CD4-positive, CD25-positive, alpha-beta regulatory T cell (primary cell): ENCODE data around the gene TRIM9. TPM values are rescaled to one million over a fixed set of nuclear protein-coding genes. Genes with fewer than 3 reads are reported as not detected.

Source experiments
- ATAC-seq, 2 donors: fragments of 150-1000 bp; cut with Tn5 transposase; one replicate each; pipeline ENCODE4 v1.10.0; 2021; ENCODE audit warnings: low read depth in 2 of 2, moderate number of reproducible peaks in 2 of 2, moderate library complexity in 1 of 2
- DNase-seq, 3 donors: peaks; one replicate each; pipeline versions ENCODE4 v3.0.0 to v3.0.0-alpha.2; 2012 to 2022; ENCODE audit warnings: mixed read lengths in 1 of 3
- H3K27ac ChIP-seq: one replicate; pipeline ENCODE4 v1.7.0; 2013; ENCODE audit warnings: mild to moderate bottlenecking, low read length; ENCODE audit not compliant: insufficient read depth, poor library complexity, severe bottlenecking
- H3K27me3 ChIP-seq: one replicate; pipeline ENCODE4 v1.7.0; 2013; ENCODE audit warnings: low read length; ENCODE audit not compliant: control insufficient read depth, insufficient read depth
- H3K36me3 ChIP-seq: one replicate; pipeline ENCODE4 v1.7.0; 2013; ENCODE audit warnings: mild to moderate bottlenecking, low read length, moderate library complexity; ENCODE audit not compliant: control insufficient read depth, insufficient read depth
- H3K4me1 ChIP-seq: 2 replicates; pipeline ENCODE4 v1.7.0; 2013; ENCODE audit warnings: mild to moderate bottlenecking, low read length; ENCODE audit not compliant: insufficient read depth, control insufficient read depth, poor library complexity, severe bottlenecking
- H3K4me3 ChIP-seq: one replicate; pipeline ENCODE4 v1.7.0; 2013; ENCODE audit warnings: low read depth, mild to moderate bottlenecking, low read length, moderate library complexity
- H3K9me3 ChIP-seq, 2 experiments: 1 replicate in 1 of 2; 2 replicates in 1 of 2; pipeline ENCODE4 v1.7.0; 2013; ENCODE audit warnings: low read length in 2 of 2, mild to moderate bottlenecking in 1 of 2, moderate library complexity in 1 of 2; ENCODE audit not compliant: control insufficient read depth in 2 of 2
- H3K27ac Mint-ChIP-seq, 3 donors: one replicate each; pipeline ENCODE4 v1.8.0; 2020 to 2022; ENCODE audit warnings: mild to moderate bottlenecking in 3 of 3, mixed read lengths in 3 of 3, moderate library complexity in 2 of 3
- H3K27me3 Mint-ChIP-seq: one replicate; pipeline ENCODE4 v1.8.0; 2022; ENCODE audit warnings: mild to moderate bottlenecking, mixed read lengths
- H3K36me3 Mint-ChIP-seq: one replicate; pipeline ENCODE4 v1.8.0; 2020; ENCODE audit warnings: mixed read lengths
- H3K4me1 Mint-ChIP-seq, 4 donors: one replicate each; pipeline ENCODE4 v1.8.0; 2020 to 2022; ENCODE audit warnings: mixed read lengths in 4 of 4, mild to moderate bottlenecking in 1 of 4
- H3K4me3 Mint-ChIP-seq, 4 donors: one replicate each; pipeline ENCODE4 v1.8.0; 2020 to 2022; ENCODE audit warnings: mild to moderate bottlenecking in 4 of 4, mixed read lengths in 4 of 4, moderate library complexity in 3 of 4
- H3K9me3 Mint-ChIP-seq, 7 donors: one replicate each; pipeline ENCODE4 v1.8.0; 2020 to 2022; ENCODE audit warnings: mixed read lengths in 7 of 7, mild to moderate bottlenecking in 3 of 7, moderate library complexity in 2 of 7
- polyA plus RNA-seq, 4 donors: library from polyadenylated mRNA; unstranded; fragments of 300-500 nt; fragmentation: Illumina TruSeq; gene quantifications; one replicate each; pipeline ENCODE4 v1.2.3, GENCODE V29; 2021
- total RNA-seq: library from RNA; stranded (reverse); gene quantifications from one replicate; pipeline ENCODE4 v1.2.3, GENCODE V29; 2022

The TRIM9 gene
- total and polyA plus RNA-seq, 5 donors from 2014 or later: 0.11 to 0.52 (median 0.15) TPM; not detected in 1

DNA sequence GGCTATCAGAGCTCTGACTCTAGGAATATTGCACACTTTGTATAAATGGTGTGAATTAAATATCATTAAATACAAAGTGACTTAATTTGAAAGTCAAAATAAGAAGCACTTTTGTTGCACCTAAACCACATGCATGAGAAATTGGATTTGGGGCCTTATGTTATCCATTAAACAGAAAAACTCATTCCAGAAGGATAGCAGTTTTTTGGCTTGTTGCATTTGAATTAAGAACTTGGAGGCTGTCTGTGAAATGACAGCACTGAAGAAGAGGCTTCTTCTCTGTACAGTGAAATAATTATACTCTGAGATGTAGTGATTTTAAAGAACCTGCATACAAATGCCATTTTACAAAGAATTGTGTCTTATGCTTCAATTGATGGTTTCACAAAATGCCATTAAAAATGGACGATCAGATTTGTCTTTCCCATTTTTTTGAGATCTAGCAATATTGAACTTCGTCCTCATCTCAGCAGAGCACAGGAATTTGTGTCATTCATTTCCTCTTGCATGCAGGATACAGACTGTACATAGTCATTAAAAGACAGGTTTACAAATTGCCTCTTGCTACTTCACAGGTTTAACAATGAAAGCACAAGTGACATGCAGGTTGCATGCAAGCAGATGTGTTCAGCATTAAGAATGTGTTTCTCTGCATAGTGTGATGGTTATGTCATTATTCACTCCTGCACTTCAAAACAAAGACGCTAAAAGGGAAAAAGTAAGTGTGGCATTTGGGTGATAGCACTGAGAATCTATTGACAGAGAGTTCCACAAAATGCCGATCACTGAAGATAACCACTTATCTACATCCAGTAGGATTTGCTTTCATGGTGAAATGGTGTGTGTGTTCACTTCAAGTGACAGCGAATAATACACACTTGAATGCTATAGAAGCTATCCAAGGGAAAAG is 114.7 kb downstream of the TRIM9 start:
- H3K4me1 Mint-ChIP-seq: no peaks in the 10 kb centered on the region
- H3K27me3 ChIP-seq: no peaks in the 10 kb centered on the region
- H3K36me3 ChIP-seq: no peaks in the 10 kb centered on the region
- H3K27ac Mint-ChIP-seq: no peak overlapping the region
- H3K9me3 ChIP-seq: no peaks in the 10 kb centered on the region
- ATAC-seq (no peak), DNase-seq (no peak)
- H3K4me1 ChIP-seq: no peaks in the 10 kb centered on the region
- H3K9me3 Mint-ChIP-seq: peaks cover 0 to 3% (median 0%) of the 10 kb centered on the region in 7 donors
- no peak overlapping the region for H3K4me3 Mint-ChIP-seq
- H3K36me3 Mint-ChIP-seq: no peaks in the 10 kb centered on the region
- peaks cover 4% of the 10 kb centered on the region for H3K27me3 Mint-ChIP-seq
- H3K4me3 ChIP-seq: no peak overlapping the region
- no peak overlapping the region for H3K27ac ChIP-seq

GRCh38 chr14:50978888-50979287 is 116.0 kb downstream of the TRIM9 start:
- Histone ChIP-seq H3K27me3 (no peaks in the 10 kb centered on the region), H3K4me3 (no peak overlapping the region), H3K36me3 (no peaks in the 10 kb centered on the region), H3K4me1 (no peaks in the 10 kb centered on the region), H3K9me3 (no peaks in the 10 kb centered on the region), H3K27ac (no peak overlapping the region)
- Mint-ChIP-seq H3K4me1 (no peaks in the 10 kb centered on the region), H3K27me3 (peaks cover 4% of the 10 kb centered on the region), H3K4me3 (no peak overlapping the region), H3K9me3 (peaks cover 0 to 3% (median 0%) of the 10 kb centered on the region in 7 donors), H3K27ac (no peak overlapping the region), H3K36me3 (no peaks in the 10 kb centered on the region)
- DNase-seq (no peak), ATAC-seq (no peak)

- Histone ChIP-seq H3K36me3 (no peaks in the 10 kb centered on the region), H3K27ac (no peak overlapping the region), H3K4me1 (no peaks in the 10 kb centered on the region), H3K4me3 (no peak overlapping the region), H3K9me3 (no peaks in the 10 kb centered on the region), H3K27me3 (no peaks in the 10 kb centered on the region)
- Mint-ChIP-seq H3K27ac (no peak overlapping the region), H3K9me3 (peaks cover 0 to under 1% (median 0%) of the 10 kb centered on the region in 7 donors), H3K36me3 (no peaks in the 10 kb centered on the region), H3K4me3 (no peak overlapping the region), H3K27me3 (peaks cover under 1% of the 10 kb centered on the region), H3K4me1 (no peaks in the 10 kb centered on the region)
- ATAC-seq (no peak), DNase-seq (no peak)
Observed at GRCh38 chr14:50978529-50978871, 116.4 kb downstream of the TRIM9 start.

GRCh38 chr14:50977863-50978528 is 116.9 kb downstream of the TRIM9 start:
- Histone ChIP-seq H3K36me3 (no peaks in the 10 kb centered on the region), H3K27ac (no peak overlapping the region), H3K27me3 (no peaks in the 10 kb centered on the region), H3K4me1 (no peaks in the 10 kb centered on the region), H3K9me3 (no peaks in the 10 kb centered on the region), H3K4me3 (no peak overlapping the region)
- no peaks in the 10 kb centered on the region for H3K4me1 Mint-ChIP-seq
- no peaks in the 10 kb centered on the region for H3K9me3 Mint-ChIP-seq
- H3K4me3 Mint-ChIP-seq: no peak overlapping the region
- no peaks in the 10 kb centered on the region for H3K36me3 Mint-ChIP-seq
- DNase-seq (no peak), ATAC-seq (no peak)
- H3K27ac Mint-ChIP-seq: no peak overlapping the region
- H3K27me3 Mint-ChIP-seq: no peaks in the 10 kb centered on the region

DNA sequence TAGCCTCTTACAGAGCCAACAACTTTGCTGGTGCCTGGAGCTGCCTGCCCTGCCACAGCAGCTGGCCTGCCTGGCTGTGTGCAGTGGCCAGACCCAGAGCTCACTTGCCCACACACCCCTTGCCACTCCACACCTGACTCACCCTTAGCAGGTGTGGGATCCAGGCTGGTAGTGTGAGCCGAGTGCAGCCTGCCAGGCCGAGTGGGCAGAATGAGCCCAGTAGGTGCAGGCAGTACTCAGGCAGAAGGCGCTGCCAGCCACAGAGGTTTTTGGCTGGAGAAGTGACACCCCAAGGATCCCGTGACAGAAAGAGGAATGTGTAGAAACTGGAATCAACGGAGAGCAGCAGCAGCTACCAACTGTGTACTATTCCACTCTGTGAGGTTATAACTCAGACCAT is 120.8 kb downstream of the TRIM9 start:
- Mint-ChIP-seq H3K36me3 (no peaks in the 10 kb centered on the region), H3K4me1 (no peaks in the 10 kb centered on the region), H3K9me3 (no peaks in the 10 kb centered on the region), H3K27ac (no peak overlapping the region), H3K4me3 (no peak overlapping the region), H3K27me3 (no peaks in the 10 kb centered on the region)
- H3K4me1 ChIP-seq: no peaks in the 10 kb centered on the region
- DNase-seq (no peak), ATAC-seq (no peak)
- H3K9me3 ChIP-seq: no peaks in the 10 kb centered on the region
- no peak overlapping the region for H3K27ac ChIP-seq
- no peaks in the 10 kb centered on the region for H3K27me3 ChIP-seq
- H3K36me3 ChIP-seq: no peaks in the 10 kb centered on the region
- H3K4me3 ChIP-seq: no peak overlapping the region

DNA sequence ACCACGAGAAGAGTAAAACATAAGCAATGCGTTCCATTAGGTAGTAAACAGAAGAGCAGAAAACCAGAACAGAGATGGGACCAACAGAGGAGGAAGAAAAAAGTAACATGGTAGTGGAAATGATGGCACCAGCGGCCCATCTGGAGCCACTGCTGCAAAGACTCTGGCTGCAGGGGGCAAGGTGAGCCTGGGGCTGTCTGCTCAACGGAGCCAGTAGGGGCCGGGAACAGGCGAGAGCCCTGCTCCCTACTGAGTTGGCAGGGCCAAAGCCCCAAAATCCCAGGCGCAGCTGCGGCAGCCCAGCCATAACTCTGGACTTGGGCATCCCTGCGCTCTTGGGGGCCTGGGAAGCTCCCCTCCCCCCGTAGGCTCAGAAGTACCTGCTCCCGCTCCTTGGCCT is 122.2 kb downstream of the TRIM9 start:
- H3K9me3 ChIP-seq: no peaks in the 10 kb centered on the region
- Mint-ChIP-seq H3K27ac (no peak overlapping the region), H3K4me1 (no peaks in the 10 kb centered on the region)

DNA sequence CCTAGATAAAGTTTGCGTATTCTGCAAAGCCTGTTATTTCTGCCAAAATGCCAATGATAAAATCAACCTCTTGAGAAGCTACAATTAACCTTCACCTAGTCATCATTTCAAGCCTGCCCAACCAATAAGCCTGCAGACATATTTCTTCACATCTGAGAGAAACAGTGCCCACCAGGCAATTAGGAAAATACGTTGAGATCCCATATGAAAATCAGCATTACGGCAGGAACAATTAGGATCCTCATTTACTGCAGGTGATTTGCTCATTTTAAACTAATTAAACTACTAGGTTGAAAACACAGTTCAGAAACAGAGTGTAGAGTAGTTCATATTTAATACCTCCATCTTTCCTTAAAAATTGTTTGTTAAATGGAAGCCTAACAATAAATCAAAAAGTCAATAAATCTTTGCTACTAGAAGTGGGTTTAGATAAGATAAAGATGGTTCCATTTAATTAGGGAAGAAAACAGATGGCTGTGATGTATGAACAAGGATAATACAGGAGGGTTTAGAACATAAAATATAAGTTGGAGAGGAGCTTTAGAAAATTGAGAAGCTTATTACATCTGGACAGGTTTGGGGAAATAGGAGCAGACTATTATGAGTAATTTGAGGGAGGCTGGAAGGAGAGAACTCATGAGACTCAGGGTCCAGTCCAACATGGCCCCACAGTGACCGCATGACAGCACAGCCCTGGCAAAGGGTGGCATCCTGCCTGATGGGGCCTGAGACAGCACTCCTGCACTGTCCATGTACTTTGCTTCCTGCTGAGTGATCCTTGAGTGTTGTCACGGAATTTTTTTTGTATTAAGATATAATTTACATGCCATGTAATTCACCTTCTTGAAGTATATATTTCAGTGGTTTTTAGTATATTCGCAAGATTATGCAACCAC is 123.8 kb downstream of the TRIM9 start:
- no peak overlapping the region for H3K27ac ChIP-seq
- no peaks in the 10 kb centered on the region for H3K27me3 ChIP-seq
- H3K4me1 ChIP-seq: no peaks in the 10 kb centered on the region
- Mint-ChIP-seq H3K4me1 (no peaks in the 10 kb centered on the region), H3K4me3 (no peak overlapping the region), H3K27ac (peak overlapping the region in 1 of 3 donors; percentile 44), H3K27me3 (peaks cover 10% of the 10 kb centered on the region), H3K9me3 (no peaks in the 10 kb centered on the region), H3K36me3 (no peaks in the 10 kb centered on the region)
- DNase-seq: no peak
- ATAC-seq: no peak
- H3K36me3 ChIP-seq: no peaks in the 10 kb centered on the region
- H3K4me3 ChIP-seq: no peak overlapping the region
- H3K9me3 ChIP-seq: no peaks in the 10 kb centered on the region

More for the DNA sequence above, 122.2 kb downstream of the TRIM9 start:
- H3K27ac ChIP-seq: no peak overlapping the region
- no peak for DNase-seq
- H3K27me3 Mint-ChIP-seq: peaks cover 2% of the 10 kb centered on the region
- peak overlapping the region in 1 of 4 donors; percentile 48 for H3K4me3 Mint-ChIP-seq
- no peaks in the 10 kb centered on the region for H3K9me3 Mint-ChIP-seq
- H3K4me1 ChIP-seq: no peaks in the 10 kb centered on the region
- ATAC-seq: no peak
- no peaks in the 10 kb centered on the region for H3K36me3 Mint-ChIP-seq
- H3K4me3 ChIP-seq: no peak overlapping the region
- no peaks in the 10 kb centered on the region for H3K36me3 ChIP-seq
- H3K27me3 ChIP-seq: no peaks in the 10 kb centered on the region
